Measurements from ENCODE around the gene C14orf93. TPM values are rescaled to one million over a fixed set of nuclear protein-coding genes. Genes with fewer than 3 reads are reported as not detected.

C14orf93 gene
- total RNA-seq, 3 donors from 2014 or later = 11.0 to 16.3 (median 11.8) TPM

- ATAC-seq (no peak), DNase-seq (no peak)
- Histone ChIP-seq H3K4me1 (ENCODE audit: low read depth) (no peaks in the 10 kb centered on the region), H3K9me3 (no peaks in the 10 kb centered on the region), H3K4me3 (no peak overlapping the region), H3K36me3 (ENCODE audit: low read depth) (no peaks in the 10 kb centered on the region)
- no peak for TF ChIP-seq CTCF (IDR thresholded peaks at IDR 0.05)
- intact Hi-C loops (cut with DNase I, micrococcal nuclease) = no loop called here
These were observed 37.2 kb upstream of the C14orf93 start for GRCh38 chr14:23047034-23047634.

GRCh38 chr14:23045419-23046357 is 35.7 kb upstream of the C14orf93 start:
- DNase-seq (no peak), ATAC-seq (no peak)
- Histone ChIP-seq H3K4me1 (ENCODE audit: low read depth) (no peaks in the 10 kb centered on the region), H3K9me3 (no peaks in the 10 kb centered on the region), H3K36me3 (ENCODE audit: low read depth) (no peaks in the 10 kb centered on the region), H3K4me3 (no peak overlapping the region)
- intact Hi-C loops (cut with DNase I, micrococcal nuclease) = no loop called here
- no peak for TF ChIP-seq CTCF (IDR thresholded peaks at IDR 0.05)

GRCh38 chr14:23044840-23045239 is 34.9 kb upstream of the C14orf93 start:
- intact Hi-C loops (cut with DNase I, micrococcal nuclease) = no loop called here
- Histone ChIP-seq H3K9me3 (no peaks in the 10 kb centered on the region), H3K4me3 (no peak overlapping the region), H3K4me1 (ENCODE audit: low read depth) (no peaks in the 10 kb centered on the region), H3K36me3 (ENCODE audit: low read depth) (no peaks in the 10 kb centered on the region)
- DNase-seq (no peak), ATAC-seq (peak; percentile 47)
- no peak for TF ChIP-seq CTCF (IDR thresholded peaks at IDR 0.05)

GRCh38 chr14:23043754-23044153 is 33.8 kb upstream of the C14orf93 start:
- DNase-seq = no peak
- no peak for ATAC-seq
- TF ChIP-seq CTCF (IDR thresholded peaks at IDR 0.05) = no peak

GRCh38 chr14:23043145-23043544 is 33.2 kb upstream of the C14orf93 start:
- no peak for TF ChIP-seq CTCF (IDR thresholded peaks at IDR 0.05)
- no peak for DNase-seq
- Histone ChIP-seq H3K36me3 (ENCODE audit: low read depth) (no peaks in the 10 kb centered on the region), H3K4me1 (ENCODE audit: low read depth) (no peaks in the 10 kb centered on the region), H3K9me3 (no peaks in the 10 kb centered on the region), H3K4me3 (no peak overlapping the region)
- no peak for ATAC-seq
- intact Hi-C loops (cut with DNase I, micrococcal nuclease) = no loop called here

More at GRCh38 chr14:23043754-23044153, 33.8 kb upstream of the C14orf93 start:
- Histone ChIP-seq H3K36me3 (ENCODE audit: low read depth) (no peaks in the 10 kb centered on the region), H3K4me1 (ENCODE audit: low read depth) (no peaks in the 10 kb centered on the region), H3K9me3 (no peaks in the 10 kb centered on the region), H3K4me3 (no peak overlapping the region)
- intact Hi-C loops (cut with DNase I, micrococcal nuclease) = no loop called here

Data from mucosa of descending colon (tissue), 3 donors.